ENCODE data around the gene PARG.
A peak's percentile ranks its signal among the peaks of the same experiment; 100 is the strongest.
"Not testable (repeated sequence)": the region's sequence is repeated elsewhere in the genome, so short reads cannot be mapped to it uniquely, and the experiment has no call there.

Gene PARG

DNA sequence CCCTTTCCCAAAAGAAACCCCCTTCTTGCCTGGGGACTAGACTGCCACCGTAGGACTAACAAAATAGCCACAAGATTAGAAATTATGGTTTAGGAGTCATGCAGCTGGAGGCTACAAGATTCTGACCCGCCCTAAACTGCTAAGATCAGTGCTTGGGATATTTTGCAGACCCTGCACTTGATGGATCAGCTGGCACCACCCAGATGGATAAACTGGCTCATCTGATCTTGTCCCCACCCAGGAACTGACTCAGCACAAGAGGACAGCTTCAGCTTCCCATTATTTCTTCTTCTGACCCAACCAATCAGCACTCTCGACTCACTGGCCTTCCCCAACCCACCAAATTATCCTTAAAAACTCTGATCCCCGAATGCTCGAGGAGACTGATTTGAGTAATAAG lies 10.6 kb downstream of the PARG start:
- H3K36me3 ChIP-seq (replicated peaks); in situ Hi-C loops (cut with HindIII; ENCODE audit: low pct_ligation_motif_present, low sequenced_read_pairs); H3K27ac ChIP-seq; H3K4me3 ChIP-seq (ENCODE audit: low read depth, low read length); DNase-seq; H3K27me3 ChIP-seq (replicated peaks): not testable (repeated sequence)

DNA sequence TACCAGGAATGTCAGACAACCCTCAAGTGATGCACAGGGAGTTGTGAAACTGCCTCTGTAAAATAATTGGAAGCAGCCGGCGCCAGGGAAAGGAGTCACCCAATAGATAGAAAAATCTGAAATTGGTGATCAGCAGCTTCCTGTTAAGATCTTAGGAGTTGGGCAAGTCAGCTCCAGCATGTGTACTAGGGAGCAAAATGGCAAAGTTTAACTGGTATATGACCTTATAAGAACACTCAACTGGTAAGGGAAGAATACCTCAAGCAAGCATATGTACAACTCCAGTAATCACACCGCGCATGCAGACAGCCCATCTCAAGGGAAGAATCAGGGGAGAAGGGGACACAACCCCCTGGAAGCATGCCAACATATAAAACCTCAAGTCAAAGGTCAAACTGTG lies 18.3 kb downstream of the PARG start:
- H3K27ac ChIP-seq; H3K36me3 ChIP-seq (replicated peaks); H3K27me3 ChIP-seq (replicated peaks); DNase-seq; in situ Hi-C loops (cut with HindIII; ENCODE audit: low pct_ligation_motif_present, low sequenced_read_pairs); H3K4me3 ChIP-seq (ENCODE audit: low read depth, low read length): not testable (repeated sequence)

DNA sequence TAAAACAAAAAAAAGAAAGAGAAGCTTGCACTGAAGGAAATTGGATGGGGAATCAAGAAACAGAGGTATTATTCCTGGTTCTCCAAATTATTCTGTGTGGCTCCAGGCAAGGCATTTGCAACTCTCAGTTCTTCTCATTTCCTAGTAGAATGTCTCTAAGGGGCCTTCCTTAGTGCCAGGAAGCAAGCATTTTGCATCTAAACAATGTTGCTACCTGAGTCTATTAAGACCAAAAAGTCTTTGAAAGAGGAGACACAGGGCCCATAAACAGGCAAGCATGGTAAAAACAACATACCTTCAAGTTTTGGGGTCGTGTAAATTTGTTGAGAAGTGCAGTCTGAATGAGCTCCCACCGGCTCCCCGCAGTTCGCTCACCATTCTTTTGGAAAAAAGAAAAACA lies 19.8 kb downstream of the PARG start:
- H3K27ac ChIP-seq; H3K27me3 ChIP-seq (replicated peaks); H3K36me3 ChIP-seq (replicated peaks); H3K4me3 ChIP-seq (ENCODE audit: low read depth, low read length); DNase-seq; in situ Hi-C loops (cut with HindIII; ENCODE audit: low pct_ligation_motif_present, low sequenced_read_pairs): not testable (repeated sequence)

DNA sequence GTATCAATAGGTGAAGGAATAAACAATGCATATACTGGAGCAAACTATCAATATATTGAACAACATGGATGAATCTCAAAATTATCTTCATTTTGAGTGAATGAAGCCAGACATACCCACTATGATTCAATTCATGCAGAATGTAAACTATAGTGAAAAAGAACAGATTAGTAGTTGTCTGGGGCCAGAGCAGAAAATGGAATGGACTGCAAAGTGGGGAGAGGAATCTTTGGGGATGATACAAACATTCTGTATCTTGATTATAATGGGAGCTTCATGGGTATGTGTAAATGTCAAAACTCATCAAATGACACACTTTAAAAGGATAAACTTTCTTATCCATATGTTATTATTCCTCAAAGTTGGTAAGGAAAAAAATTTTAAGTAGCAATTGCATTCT lies 23.9 kb downstream of the PARG start:
- in situ Hi-C loops (cut with HindIII; ENCODE audit: low pct_ligation_motif_present, low sequenced_read_pairs); H3K27ac ChIP-seq; DNase-seq; H3K27me3 ChIP-seq (replicated peaks); H3K4me3 ChIP-seq (ENCODE audit: low read depth, low read length); H3K36me3 ChIP-seq (replicated peaks): not testable (repeated sequence)

DNA sequence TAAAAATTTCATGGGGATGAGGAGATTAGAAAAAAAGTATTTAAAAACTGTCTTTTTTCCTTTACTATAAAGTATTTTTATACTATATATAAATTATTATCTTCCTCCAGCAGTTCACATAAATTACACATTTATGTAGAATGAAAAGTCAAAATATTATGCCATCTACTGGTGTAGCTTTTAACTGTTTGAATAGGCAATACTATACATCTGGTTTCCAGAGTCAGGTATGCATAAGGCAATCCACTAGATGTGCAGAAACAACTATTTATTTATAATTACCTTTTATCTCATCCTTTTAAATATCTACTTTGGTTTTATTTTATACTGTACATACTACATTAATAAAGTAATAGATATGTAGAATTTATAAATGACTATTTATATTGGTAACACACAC lies 25.4 kb downstream of the PARG start:
- H3K27me3 ChIP-seq (replicated peaks); H3K27ac ChIP-seq; in situ Hi-C loops (cut with HindIII; ENCODE audit: low pct_ligation_motif_present, low sequenced_read_pairs); H3K36me3 ChIP-seq (replicated peaks); DNase-seq; H3K4me3 ChIP-seq (ENCODE audit: low read depth, low read length): not testable (repeated sequence)

DNA sequence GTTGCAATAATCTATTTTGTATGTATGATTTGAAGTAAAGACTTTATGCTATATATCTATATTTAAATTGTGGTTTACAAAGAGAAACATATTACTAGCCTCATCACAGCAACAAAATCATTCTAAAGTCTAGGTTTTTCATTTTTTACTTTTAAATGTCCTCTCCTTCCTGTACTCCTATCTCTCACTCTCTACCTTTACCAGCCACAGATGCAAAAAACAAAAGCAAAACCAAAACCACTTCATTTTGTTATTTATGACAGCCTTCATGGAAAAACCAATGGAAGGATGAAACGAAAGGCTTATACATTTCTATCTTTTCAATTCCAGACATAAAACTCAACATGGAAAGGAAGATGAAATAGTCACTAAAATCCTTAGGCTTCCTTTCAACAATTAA lies 31.5 kb downstream of the PARG start:
- H3K4me3 ChIP-seq (ENCODE audit: low read depth, low read length); H3K27me3 ChIP-seq (replicated peaks); H3K27ac ChIP-seq; in situ Hi-C loops (cut with HindIII; ENCODE audit: low pct_ligation_motif_present, low sequenced_read_pairs); DNase-seq; H3K36me3 ChIP-seq (replicated peaks): not testable (repeated sequence)

DNA sequence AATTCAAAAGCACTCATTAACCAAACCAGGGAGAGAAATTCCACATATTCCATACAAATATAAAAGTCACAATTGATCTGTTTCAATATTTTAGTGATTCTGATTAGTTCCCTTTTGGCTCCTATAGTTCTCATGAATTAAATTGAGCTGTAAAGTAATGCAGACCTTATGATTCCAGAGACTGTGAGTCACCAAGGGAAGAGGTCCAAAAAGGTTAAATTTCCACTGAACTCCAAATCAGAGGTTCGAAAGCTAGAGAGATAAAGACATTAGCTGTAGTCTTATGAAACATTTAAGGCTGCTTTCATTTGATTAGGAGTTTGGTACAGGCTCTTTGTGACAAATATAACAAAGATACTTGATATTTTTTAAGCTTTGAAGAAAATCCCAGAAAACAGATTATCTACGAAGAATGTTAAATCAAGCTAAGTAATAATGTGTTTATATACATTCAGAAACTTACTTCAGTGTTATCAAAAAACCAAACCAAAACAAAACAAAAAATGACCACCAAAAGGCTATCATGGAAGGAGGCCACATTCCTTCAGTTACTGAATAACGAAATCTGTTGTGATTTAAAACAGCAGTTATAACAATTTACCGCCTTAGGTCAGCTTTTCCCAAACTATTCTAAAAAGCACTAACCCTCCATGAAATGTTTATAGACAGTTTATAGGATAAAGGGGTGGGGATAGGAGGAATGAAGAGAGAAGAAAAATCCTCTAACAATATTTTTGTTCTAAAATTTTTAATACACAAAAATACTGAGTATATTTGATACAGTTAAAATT lies 33.3 kb downstream of the PARG start:
- in situ Hi-C loops (cut with HindIII; ENCODE audit: low pct_ligation_motif_present, low sequenced_read_pairs); H3K4me3 ChIP-seq (ENCODE audit: low read depth, low read length); H3K27me3 ChIP-seq (replicated peaks); H3K27ac ChIP-seq; DNase-seq; H3K36me3 ChIP-seq (replicated peaks): not testable (repeated sequence)

DNA sequence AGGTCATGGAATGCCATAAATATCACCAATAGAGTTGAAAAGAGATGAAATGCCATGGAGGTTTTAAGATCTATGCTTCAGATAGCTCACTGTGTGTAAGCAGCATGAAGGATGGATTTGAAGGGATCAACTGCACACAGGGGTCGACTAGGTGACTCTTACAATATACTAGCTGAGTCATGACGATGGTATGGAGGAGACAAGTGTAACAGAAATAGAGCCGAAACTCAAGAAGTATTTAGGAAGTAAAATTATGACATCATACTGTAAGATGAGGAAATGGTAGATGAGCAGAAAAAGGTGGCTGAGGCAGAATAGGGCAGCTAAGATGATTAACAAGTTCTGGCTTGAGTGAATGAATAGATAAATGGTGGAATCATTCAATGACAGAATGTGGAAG lies 38.0 kb downstream of the PARG start:
- in situ Hi-C loops (cut with HindIII; ENCODE audit: low pct_ligation_motif_present, low sequenced_read_pairs); H3K27me3 ChIP-seq (replicated peaks); H3K36me3 ChIP-seq (replicated peaks); H3K27ac ChIP-seq; DNase-seq; H3K4me3 ChIP-seq (ENCODE audit: low read depth, low read length): not testable (repeated sequence)

DNA sequence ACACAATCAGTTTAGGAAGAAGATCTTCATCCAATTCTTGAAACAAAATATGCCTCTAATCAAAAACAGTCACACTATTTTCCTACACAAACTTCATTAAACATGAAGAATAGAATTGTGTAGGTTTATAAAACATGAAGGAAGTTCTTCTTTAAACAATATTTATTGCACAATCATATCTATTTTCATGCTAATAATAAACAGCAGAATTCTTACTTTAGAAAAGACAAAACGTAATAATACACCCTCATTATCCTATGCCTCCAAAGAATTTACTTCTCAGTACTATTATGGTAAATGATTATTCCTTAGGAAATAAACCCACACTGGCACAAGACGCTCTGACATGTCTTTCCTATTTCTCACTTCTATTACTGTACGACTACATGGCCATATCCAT lies 41.4 kb downstream of the PARG start:
- DNase-seq; H3K36me3 ChIP-seq (replicated peaks); H3K27me3 ChIP-seq (replicated peaks); H3K27ac ChIP-seq; H3K4me3 ChIP-seq (ENCODE audit: low read depth, low read length); in situ Hi-C loops (cut with HindIII; ENCODE audit: low pct_ligation_motif_present, low sequenced_read_pairs): not testable (repeated sequence)

DNA sequence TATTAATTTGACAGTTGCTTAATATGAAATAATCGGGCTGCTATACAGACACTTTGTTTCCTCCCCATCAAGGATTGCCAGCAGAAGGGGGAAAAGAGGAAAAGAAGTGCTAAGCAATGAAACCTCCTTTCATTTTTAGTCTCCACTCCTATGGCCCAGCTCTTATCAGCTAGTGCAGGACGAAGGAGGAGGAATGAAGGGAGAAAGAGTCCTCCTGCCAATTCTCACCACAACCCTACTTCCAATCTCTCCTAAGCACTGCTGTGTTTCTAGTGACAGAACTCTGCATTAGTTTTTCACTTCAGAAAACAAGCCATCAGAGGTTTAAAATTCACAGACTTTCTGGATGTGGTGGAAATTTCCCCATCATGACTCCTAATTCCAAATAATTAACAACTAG lies 41.8 kb downstream of the PARG start:
- DNase-seq; H3K27me3 ChIP-seq (replicated peaks); H3K27ac ChIP-seq; in situ Hi-C loops (cut with HindIII; ENCODE audit: low pct_ligation_motif_present, low sequenced_read_pairs); H3K36me3 ChIP-seq (replicated peaks); H3K4me3 ChIP-seq (ENCODE audit: low read depth, low read length): not testable (repeated sequence)

DNA sequence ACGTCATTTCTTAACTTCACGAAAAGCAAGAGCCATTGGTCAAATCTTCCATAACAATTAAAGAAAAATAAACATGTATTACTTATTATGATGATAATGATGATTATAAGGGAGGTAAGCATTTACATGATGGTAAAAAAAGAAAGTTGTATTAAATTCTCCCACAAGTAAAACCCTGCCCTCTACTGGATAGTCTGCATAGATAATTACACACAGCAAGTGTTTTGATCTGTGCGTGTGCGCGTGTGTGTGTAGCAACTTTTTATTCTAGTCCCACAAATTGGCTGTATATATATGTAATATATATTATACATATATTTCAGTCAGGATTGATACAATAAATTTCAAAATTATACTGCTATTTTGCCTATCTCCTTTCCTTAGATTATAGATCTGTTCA lies 51.8 kb downstream of the PARG start:
- TF ChIP-seq, protein P1, sequence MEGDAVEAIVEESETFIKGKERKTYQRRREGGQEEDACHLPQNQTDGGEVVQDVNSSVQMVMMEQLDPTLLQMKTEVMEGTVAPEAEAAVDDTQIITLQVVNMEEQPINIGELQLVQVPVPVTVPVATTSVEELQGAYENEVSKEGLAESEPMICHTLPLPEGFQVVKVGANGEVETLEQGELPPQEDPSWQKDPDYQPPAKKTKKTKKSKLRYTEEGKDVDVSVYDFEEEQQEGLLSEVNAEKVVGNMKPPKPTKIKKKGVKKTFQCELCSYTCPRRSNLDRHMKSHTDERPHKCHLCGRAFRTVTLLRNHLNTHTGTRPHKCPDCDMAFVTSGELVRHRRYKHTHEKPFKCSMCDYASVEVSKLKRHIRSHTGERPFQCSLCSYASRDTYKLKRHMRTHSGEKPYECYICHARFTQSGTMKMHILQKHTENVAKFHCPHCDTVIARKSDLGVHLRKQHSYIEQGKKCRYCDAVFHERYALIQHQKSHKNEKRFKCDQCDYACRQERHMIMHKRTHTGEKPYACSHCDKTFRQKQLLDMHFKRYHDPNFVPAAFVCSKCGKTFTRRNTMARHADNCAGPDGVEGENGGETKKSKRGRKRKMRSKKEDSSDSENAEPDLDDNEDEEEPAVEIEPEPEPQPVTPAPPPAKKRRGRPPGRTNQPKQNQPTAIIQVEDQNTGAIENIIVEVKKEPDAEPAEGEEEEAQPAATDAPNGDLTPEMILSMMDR (IDR thresholded peaks at IDR 0.05; ENCODE audit: low read depth, low read length, missing control alignments) = peak; percentile 1
- in situ Hi-C loops (cut with HindIII; ENCODE audit: low pct_ligation_motif_present, low sequenced_read_pairs); H3K4me3 ChIP-seq (ENCODE audit: low read depth, low read length); H3K27me3 ChIP-seq (replicated peaks); H3K27ac ChIP-seq; H3K36me3 ChIP-seq (replicated peaks): not testable (repeated sequence)
- DNase-seq = peak; percentile 2

DNA sequence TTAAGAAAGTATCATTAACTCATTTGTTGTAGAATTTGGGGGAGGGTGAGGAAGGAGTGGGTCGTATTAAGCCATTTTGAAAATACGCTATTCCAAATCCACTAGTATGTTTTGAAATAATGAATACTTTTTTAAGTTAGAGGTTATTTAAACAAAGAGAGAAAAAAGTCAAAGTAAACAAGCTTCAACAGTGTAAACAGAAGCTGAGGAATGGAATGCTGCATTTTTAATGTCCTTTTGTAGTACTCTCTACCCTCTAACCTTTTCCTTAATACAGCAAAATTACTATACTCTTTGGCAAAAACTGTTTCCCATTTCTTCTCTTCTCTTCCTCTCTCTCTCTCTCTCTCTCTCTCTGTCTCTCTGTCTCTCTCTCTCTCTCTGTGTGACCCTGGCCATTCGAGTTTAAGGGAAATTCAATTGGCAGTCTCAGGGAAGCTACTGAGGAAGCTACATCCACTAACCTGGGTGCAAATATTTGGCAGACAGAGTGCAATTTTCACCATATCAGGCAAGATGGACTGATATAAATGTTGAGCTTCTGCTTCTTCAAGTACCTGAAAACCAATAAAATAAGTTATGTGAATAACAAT lies 57.0 kb downstream of the PARG start:
- DNase-seq; H3K27me3 ChIP-seq (replicated peaks); H3K36me3 ChIP-seq (replicated peaks); in situ Hi-C loops (cut with HindIII; ENCODE audit: low pct_ligation_motif_present, low sequenced_read_pairs); H3K4me3 ChIP-seq (ENCODE audit: low read depth, low read length); H3K27ac ChIP-seq: not testable (repeated sequence)

DNA sequence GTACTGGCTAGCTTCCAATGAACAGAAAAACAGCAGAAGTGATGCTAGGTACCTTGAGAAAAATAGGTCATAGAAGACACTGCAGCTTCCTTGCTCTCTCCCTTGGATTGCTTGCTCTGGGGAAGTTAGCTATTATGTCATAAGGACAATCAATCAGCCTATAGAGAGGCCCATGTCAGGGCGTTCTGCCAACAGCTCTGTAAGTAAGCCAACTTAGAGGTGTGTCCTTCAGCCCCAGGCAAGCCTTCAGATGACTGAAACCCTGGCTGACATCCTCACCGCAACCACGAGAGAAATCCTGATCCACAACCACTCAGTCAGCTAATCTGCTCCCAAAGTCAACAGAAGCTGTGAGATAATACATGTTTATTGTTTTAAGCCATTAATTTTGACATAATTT lies 58.0 kb downstream of the PARG start:
- peak; percentile 24 for DNase-seq
- H3K27me3 ChIP-seq (replicated peaks); H3K27ac ChIP-seq; H3K36me3 ChIP-seq (replicated peaks); H3K4me3 ChIP-seq (ENCODE audit: low read depth, low read length); in situ Hi-C loops (cut with HindIII; ENCODE audit: low pct_ligation_motif_present, low sequenced_read_pairs): not testable (repeated sequence)

DNA sequence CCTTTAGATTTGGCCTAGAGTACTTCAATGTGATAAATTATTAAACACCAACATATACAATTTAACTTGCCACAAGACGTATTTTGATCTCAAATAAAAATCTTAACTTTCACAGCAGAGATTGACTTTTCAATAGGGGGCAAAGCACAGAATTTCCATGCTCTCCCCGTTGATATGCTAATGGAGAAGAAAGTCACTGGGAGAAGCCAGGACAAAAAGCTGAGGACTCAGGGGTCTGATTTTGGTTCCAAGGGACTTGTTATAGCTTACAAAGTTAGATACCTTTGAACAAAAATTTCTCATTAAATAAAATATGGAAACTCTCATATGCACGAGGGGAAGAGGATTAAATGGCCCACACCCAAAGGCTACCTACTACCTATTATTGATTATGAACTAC lies 59.5 kb downstream of the PARG start:
- DNase-seq; H3K4me3 ChIP-seq (ENCODE audit: low read depth, low read length); H3K27ac ChIP-seq; H3K27me3 ChIP-seq (replicated peaks); H3K36me3 ChIP-seq (replicated peaks); in situ Hi-C loops (cut with HindIII; ENCODE audit: low pct_ligation_motif_present, low sequenced_read_pairs): not testable (repeated sequence)
